Choroid plexus epithelial cell (primary cell): ENCODE data around the gene SLC2A8.
A peak's percentile ranks its signal among the peaks of the same experiment; 100 is the strongest.

Experiments
- DNase-seq: peaks from one replicate; pipeline ENCODE4 v3.0.0-alpha.2; 2010; ENCODE audit warnings: low read depth
- H3K4me3 ChIP-seq: 2 replicates; pipeline ENCODE4 v1.5.1; 2011; ENCODE audit warnings: low read depth, mild to moderate bottlenecking, control low read depth, low read length, moderate library complexity
- TF ChIP-seq, protein P1 (sequence below): conservative IDR thresholded peaks from 2 replicates; pipeline ENCODE4 v1.5.1; 2011; ENCODE audit warnings: low read depth, mild to moderate bottlenecking, control low read depth, inconsistent platforms, low read length, moderate library complexity

Gene SLC2A8

DNA sequence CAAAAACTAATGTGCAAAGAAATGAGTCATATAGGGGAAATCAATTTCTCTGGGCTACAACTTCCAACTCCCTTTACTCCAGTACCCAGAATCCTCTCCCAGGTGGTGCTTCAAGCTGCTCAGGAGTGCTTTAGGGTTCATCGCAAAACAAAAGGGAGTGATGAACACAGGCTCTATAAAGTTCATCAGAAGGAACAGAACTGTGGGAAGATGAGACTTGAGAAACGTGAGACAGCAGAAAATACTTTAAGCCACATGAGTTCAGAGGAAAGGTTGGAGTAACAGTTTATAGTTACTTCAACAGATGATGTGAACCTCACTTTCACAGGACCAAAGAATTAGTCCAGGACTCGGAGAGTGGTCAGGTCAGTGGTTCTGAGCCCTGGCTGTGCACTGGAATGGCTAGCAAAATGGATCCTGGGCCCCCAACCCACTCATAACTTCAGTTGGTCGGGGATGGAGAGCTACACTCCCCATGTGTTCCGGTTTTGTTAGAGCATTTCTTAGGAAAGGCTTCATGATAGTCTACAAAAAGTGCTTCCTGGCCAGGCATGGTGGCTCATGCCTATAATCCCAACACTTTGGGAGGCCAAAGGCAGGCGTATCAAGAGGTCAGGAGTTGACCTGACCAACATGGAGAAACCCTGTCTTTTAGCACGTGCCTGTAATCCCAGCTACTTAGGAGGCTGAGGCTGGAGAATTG lies 49.9 kb downstream of the SLC2A8 start:
- TF ChIP-seq, protein P1, sequence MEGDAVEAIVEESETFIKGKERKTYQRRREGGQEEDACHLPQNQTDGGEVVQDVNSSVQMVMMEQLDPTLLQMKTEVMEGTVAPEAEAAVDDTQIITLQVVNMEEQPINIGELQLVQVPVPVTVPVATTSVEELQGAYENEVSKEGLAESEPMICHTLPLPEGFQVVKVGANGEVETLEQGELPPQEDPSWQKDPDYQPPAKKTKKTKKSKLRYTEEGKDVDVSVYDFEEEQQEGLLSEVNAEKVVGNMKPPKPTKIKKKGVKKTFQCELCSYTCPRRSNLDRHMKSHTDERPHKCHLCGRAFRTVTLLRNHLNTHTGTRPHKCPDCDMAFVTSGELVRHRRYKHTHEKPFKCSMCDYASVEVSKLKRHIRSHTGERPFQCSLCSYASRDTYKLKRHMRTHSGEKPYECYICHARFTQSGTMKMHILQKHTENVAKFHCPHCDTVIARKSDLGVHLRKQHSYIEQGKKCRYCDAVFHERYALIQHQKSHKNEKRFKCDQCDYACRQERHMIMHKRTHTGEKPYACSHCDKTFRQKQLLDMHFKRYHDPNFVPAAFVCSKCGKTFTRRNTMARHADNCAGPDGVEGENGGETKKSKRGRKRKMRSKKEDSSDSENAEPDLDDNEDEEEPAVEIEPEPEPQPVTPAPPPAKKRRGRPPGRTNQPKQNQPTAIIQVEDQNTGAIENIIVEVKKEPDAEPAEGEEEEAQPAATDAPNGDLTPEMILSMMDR, result no peak
- no peak for DNase-seq
- H3K4me3 ChIP-seq, result no peak overlapping the region

DNA sequence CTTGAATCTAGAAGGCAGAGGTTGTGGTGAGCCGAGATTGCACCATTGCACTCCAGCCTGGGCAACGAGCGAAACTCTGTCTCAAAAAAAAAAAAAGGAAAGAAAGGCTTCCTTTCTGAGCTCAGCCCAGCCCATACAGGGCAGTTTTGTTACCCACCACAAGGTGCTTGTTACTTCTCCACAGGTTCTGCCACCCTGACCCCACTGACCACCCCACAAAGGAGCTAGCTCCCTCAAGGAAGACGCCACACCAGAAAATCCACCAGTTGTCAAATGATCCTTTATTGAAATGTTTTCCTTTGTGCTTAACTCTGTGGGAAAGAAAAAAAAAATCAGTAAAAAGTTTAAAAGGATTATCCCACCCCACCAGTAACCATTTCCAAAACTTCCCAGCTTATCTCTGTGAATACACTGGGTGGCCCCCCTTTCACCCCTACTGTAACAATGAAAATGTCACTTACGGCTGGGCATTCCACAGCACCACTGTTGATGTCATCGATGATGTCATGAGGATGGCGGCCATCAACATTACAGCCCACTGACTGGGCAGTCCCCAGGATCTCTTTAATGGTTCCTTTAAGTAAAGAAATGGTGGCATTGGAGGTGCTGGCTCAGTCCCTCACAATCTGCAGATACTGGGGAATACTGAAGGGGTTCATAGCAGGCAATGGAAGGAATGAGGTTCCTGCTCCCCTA lies 50.6 kb downstream of the SLC2A8 start:
- H3K4me3 ChIP-seq, result no peak overlapping the region
- TF ChIP-seq, protein P1, result no peak
- DNase-seq, result no peak

DNA sequence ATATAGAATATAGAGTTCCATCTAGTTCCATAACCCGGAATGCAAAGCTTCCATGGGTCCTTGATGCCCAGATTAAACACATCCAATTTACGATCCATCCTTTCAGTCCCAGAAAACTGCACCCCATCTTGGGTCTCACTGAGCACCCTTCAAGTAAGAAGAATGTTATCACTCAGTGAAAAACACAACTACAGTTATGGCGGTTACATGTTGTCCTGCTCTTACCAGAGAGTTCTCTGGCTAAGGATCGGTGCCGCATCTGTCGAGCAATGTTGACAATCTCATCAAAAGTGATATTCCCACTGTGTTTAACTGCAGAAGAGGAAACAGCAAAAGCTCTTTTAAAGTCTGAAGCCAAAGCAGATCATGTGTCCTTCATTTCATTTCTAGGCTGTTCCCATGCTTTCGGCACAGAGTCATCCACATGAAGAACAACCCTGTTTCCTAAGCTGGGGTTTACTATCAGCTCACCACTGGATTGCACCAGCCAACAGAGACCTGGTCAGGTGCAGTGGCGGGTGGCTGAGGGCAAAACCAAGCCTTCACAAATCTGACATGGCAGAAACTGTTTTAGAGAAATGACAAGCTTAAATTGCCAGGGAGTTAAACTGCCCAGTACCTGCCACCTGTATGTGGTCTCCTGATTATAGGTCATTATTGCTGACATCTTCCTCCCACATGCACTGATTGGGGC lies 51.3 kb downstream of the SLC2A8 start:
- peak overlapping the region; percentile 97 for H3K4me3 ChIP-seq
- peak; percentile 39 for DNase-seq
- TF ChIP-seq, protein P1, result no peak

DNA sequence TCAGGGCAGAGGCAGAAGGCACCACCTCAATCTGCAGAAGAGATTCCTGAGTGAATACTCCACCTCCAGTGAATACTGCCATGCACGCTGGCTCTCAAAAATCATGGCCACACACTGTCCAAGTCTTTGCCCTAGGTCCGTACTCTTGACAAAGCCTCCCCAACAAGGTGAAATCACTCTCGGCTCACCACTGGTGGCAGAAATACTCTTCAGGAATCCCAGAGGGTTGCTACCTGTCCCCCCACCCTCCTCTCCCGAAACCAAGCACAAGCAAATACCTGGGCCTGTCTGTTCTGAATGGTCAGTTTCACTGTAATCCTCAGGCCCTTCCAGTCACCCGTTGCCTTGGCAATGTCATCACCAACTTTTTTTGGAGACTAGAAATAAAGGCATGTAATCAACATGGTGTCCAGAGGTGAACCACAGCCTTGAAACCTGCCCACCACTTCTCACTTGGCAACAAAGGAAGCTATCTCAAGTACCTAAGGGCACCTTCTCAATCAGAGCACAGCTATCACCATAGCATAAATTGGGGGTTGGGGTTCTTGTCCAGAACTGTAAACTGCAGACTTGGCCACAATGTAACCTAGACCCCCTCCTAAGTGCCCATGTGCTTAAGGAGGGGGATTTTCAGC lies 52.5 kb downstream of the SLC2A8 start:
- TF ChIP-seq, protein P1, result no peak
- DNase-seq, result peak; percentile 30
- peak overlapping the region; percentile 97 for H3K4me3 ChIP-seq

DNA sequence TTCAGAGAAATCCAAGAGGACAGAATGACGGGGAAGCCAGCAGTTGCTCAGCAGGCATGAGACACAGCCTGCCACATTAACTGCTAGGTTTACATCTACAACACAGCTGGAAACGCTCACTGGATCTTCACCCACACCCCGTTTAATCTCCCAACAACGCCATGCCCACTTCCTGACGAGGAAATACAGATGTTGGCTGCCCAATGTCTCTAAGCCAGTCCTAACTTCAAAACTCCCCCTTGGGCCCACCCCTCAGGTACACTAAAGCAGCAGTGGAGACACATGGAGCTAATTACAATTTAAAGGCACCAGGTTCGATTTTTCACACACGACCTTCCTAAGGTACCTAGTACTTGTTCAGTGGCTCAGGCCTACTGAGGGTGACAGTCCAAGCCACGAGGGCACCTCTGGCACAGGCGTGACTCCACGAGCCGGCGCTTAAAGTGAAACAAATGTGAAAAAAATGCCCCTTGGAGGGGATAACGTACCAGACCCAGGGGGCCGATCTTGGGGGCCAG lies 53.3 kb downstream of the SLC2A8 start:
- DNase-seq, result peak; percentile 40
- TF ChIP-seq, protein P1, result no peak
- peak overlapping the region; percentile 97 for H3K4me3 ChIP-seq

DNA sequence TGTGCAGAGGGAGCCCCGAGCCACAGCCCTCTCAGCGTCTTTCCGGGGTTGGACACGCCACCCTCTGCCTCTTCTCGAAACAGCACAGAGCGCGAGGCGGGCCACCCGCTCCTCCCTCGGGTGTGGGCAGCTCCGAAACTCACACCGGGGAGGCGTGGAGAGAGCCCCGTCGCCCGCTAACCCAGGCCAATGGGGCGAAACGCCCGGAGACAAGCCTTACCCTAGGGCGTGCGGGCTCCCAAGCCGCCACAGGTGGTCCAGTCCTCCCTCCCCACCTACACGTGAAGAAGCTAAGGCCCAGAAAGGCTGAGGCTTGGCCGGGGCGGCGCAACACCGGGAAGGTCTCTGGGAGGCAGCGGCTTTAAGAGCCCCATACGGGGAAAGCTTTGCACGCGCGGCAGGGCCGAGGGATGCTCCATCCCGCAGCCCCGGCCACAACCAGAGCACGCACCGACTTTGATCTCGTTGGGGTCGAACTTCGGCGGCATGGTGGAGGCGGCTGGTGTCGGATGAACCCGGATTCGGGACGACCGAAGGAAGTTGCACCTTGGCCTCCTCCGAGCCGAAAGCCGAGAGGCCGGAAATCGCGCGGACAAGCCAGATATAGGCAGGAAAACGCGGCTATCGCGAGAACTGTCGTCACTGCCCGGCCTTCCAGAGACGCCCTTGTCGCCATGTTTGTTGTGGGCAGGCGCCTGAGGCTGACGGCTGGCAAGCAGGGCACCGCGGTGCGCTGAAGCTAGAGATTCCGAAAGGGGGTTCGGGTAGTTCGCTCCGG lies 54.0 kb downstream of the SLC2A8 start, which contains the start of the genes LRSAM1 and RPL12:
TSS of gene LRSAM1 (plus strand) at position 681 of the 778 bp plus-strand sequence. CDS start 3,018 bp downstream, outside the sequence.
TSS of gene RPL12 (minus strand) at position 577 of the 778 bp plus-strand sequence. CDS start at position 488, 89 bp downstream.
- peak within 1 kb of the TSS; percentile 97 for H3K4me3 ChIP-seq
- DNase-seq, result peak; percentile 97
- TF ChIP-seq, protein P1, result no peak
